ENCODE measurements around the gene KLF16. TPM values are rescaled to one million over a fixed set of nuclear protein-coding genes. Genes with fewer than 3 reads are reported as not detected.

Gene KLF16
- total and polyA plus RNA-seq, 2 experiments from 2014 or later, result 6.4 to 16.0 TPM

DNA sequence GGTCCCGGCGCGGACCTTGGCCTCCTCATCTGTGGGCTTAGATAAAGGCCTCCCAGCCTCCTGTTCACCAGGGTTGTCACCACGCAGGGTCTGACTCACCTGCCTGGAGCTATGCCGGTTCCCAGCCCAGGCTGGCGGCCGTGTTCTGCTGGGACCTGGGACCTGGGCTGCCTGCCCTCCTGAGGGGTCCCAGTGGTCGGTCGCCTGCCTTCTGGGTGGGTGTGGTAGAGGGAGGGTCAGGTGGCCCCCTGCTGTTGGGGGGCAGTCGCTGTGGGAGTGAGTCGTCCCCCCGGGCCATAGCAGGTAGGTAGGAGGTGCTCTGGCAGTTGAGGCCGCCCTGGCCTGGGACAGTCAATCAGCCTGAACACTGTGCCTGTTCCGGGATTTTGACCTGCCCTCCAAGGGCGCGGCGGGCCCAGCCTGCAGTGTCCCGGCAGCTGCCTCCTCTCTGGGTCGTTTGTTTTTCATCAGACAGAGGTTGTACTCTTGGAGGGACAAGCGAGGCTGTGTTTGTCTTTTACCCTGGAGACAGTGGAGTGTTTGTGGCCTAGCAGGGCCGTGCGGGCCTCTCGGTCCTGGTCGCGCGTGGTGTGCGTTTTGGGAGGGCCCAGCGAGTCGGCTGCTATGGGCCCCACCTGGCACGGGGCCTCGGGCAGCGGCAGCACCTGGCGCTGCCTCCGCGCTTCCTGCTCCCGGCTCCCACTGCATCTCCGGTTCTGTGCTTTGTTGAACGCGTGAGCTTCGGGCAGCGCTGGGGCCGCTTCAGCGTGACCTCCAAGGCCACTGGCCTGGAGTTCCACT is 44.4 kb upstream of the KLF16 start:
- Histone ChIP-seq H3K4me2 (peak overlapping the region; percentile 65), H3K9me2 (replicated peaks; ENCODE audit: insufficient read depth) (no peaks in the 10 kb centered on the region)

DNA sequence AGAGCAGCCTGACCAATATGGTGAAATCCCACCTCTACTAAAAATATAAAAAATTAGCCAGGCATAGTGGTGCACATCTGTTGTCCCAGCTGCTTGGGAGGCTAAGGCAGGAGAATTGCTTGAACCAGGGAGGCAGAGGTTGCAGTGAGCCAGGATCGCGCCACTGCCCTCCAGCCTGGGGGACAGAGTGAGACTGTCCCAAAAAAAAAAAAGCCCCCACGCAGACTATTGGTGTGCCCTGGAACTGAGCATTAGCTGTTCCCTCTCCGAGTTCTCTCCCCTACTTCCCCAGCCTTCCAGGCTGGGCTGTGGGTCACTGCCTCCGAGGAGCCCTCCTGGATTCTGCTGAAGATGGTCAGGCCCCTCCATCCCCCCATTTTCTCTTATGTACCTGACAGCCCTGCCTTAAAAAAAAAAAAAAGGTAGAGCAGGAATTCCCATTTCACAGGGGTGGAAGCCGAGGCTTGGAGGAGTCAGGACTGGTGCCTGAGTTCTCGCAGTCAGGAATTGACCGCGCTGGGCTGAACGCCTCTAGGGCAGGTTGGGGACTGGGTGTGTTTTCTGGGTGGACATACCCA is 43.7 kb upstream of the KLF16 start:
- H3K27ac ChIP-seq, result peak overlapping the region; percentile 88
- H4K20me1 ChIP-seq (ENCODE audit: insufficient read depth, poor library complexity, severe bottlenecking), result peaks cover 30% of the 10 kb centered on the region
- peaks cover 15% of the 10 kb centered on the region for H3K4me1 ChIP-seq (ENCODE audit: insufficient read depth)
- H3K79me2 ChIP-seq, result peaks cover 65% of the 10 kb centered on the region
- no peak overlapping the region for H3K4me3 ChIP-seq
- H3K9me2 ChIP-seq (replicated peaks; ENCODE audit: insufficient read depth), result no peaks in the 10 kb centered on the region
- no peaks in the 10 kb centered on the region for H3K27me3 ChIP-seq
- peak overlapping the region; percentile 65 for H3K4me2 ChIP-seq
- TF ChIP-seq EZH2phosphoT487 (IDR thresholded peaks at IDR 0.05; ENCODE audit: low read depth, severe bottlenecking, unreplicated experiment) (no peak), EZH2 (IDR thresholded peaks at IDR 0.05; ENCODE audit: borderline replicate concordance) (no peak)
- H3K36me3 ChIP-seq (replicated peaks; ENCODE audit: insufficient read depth, low read depth), result no peaks in the 10 kb centered on the region
- DNase-seq (ENCODE audit: low spot score), result no peak
- no peak overlapping the region for H2AFZ ChIP-seq
- whole genome bisulfite sequencing (ENCODE audit: low lambda C conversion rate, missing lambda C conversion rate), result 95% methylated on average over 10 of the region's 10 CpGs
- H3K9me3 ChIP-seq (ENCODE audit: low read depth), result no peaks in the 10 kb centered on the region

More for the DNA sequence above, 44.4 kb upstream of the KLF16 start:
- Histone ChIP-seq H2AFZ (no peak overlapping the region), H3K36me3 (replicated peaks; ENCODE audit: insufficient read depth, low read depth) (no peaks in the 10 kb centered on the region), H3K4me3 (no peak overlapping the region), H3K27me3 (no peaks in the 10 kb centered on the region), H3K27ac (peak overlapping the region; percentile 88), H4K20me1 (ENCODE audit: insufficient read depth, poor library complexity, severe bottlenecking) (peaks cover 31% of the 10 kb centered on the region), H3K79me2 (peaks cover 72% of the 10 kb centered on the region), H3K4me1 (ENCODE audit: insufficient read depth) (peaks cover 15% of the 10 kb centered on the region), H3K9me3 (ENCODE audit: low read depth) (no peaks in the 10 kb centered on the region)
- TF ChIP-seq EZH2 (IDR thresholded peaks at IDR 0.05; ENCODE audit: borderline replicate concordance), result no peak
- 80% methylated on average over 42 of the region's 43 CpGs for WGBS (ENCODE audit: low lambda C conversion rate, missing lambda C conversion rate)
- peak; percentile 73 for DNase-seq (ENCODE audit: low spot score)

DNA sequence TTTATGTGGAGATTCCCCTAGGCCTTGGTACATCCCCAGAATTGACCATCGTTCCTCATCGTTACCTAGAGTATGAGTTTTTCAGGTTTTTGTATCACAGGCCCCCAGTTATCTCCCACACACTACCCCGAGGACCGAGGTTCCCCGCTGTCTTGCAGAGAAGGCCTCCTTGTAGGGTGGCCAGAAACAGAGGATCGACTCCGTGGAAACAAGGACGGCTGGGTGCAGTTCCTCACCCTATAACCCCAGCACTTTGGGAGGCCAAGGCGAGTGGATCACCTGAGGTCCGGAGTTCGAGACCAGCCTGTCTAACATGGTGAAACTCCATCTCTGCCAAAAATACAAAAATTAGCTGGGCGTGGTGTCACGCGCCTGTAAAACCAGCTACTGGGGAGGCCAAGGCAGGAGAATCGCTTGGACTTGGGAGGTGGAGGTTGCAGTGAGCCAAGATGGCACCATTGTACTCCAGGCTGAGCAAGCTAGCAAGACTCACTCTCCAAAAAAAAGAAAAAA is 42.5 kb upstream of the KLF16 start:
- Histone ChIP-seq H3K4me2 (peak overlapping the region; percentile 94), H3K9me2 (replicated peaks; ENCODE audit: insufficient read depth) (no peaks in the 10 kb centered on the region), H3K9me3 (ENCODE audit: low read depth) (no peaks in the 10 kb centered on the region), H3K79me2 (peaks cover 54% of the 10 kb centered on the region), H3K27me3 (no peaks in the 10 kb centered on the region), H3K4me1 (ENCODE audit: insufficient read depth) (peaks cover 15% of the 10 kb centered on the region), H3K36me3 (replicated peaks; ENCODE audit: insufficient read depth, low read depth) (no peaks in the 10 kb centered on the region), H3K27ac (peak overlapping the region; percentile 89), H2AFZ (peak overlapping the region; percentile 53), H3K4me3 (peak overlapping the region; percentile 41), H4K20me1 (ENCODE audit: insufficient read depth, poor library complexity, severe bottlenecking) (peaks cover 27% of the 10 kb centered on the region)
- 86% methylated on average over 15 of the region's 15 CpGs for WGBS (ENCODE audit: low lambda C conversion rate, missing lambda C conversion rate)
- no peak for TF ChIP-seq EZH2phosphoT487 (IDR thresholded peaks at IDR 0.05; ENCODE audit: low read depth, severe bottlenecking, unreplicated experiment)
- no peak for TF ChIP-seq EZH2 (IDR thresholded peaks at IDR 0.05; ENCODE audit: borderline replicate concordance)
- TF ChIP-seq CTCF (IDR thresholded peaks at IDR 0.05; ENCODE audit: poor library complexity), result no peak
- no peak for DNase-seq (ENCODE audit: low spot score)

DNA sequence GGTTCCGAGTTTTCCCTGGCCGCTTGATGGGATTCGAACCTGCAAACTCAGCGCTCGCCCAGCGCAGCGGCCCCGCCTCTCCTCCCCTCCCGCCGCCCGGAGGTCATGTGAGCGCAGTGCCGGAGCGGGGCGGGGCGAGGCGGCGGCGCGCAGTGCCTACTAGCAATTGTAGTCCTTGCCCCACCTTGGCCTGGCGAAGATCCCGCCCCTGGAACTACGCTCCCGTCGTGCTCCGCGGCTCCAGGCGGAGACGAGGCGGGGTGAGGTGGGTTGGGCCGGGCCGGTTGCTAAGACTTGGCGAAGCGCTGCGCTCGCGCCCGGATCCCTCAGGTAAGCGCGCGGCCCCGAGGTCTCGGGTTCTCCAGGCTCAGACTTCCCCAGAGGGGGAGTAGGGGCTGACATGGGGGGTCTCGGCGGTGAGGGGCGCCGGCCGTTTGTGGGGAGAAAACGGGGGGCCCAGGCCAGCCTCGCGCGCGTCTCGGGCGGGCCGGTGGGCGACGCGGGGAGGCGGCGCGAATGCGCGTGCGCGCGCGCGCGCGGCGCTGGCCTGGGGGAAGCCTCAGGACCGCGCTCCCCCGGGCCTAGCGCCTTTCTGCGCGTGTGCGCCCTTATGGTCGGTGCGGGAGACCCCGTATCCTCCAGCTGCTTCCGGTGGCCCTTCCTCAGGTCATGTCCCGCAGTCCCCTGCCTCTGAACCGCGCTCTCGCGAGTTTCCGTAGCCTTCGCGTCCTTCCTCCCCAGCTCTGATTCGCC is 41.9 kb upstream of the KLF16 start, which contains the start of the genes ADAT3 and SCAMP4:
Gene ADAT3, plus strand, starts transcription at position 290 of the 753 bp plus-strand sequence. CDS start 6,649 bp downstream, outside the sequence.
Gene SCAMP4, plus strand, starts transcription at position 290 of the 753 bp plus-strand sequence. CDS start 9,621 bp downstream, outside the sequence.
- H2AFZ ChIP-seq, result peak within 1 kb of the TSS; percentile 53
- no peaks in the 10 kb centered on the region for H3K9me2 ChIP-seq (replicated peaks; ENCODE audit: insufficient read depth)
- peak within 1 kb of the TSS; percentile 41 for H3K4me3 ChIP-seq
- no peaks in the 10 kb centered on the region for H3K9me3 ChIP-seq (ENCODE audit: low read depth)
- DNase-seq (ENCODE audit: low spot score), result peak; percentile 99
- H3K79me2 ChIP-seq, result peaks cover 47% of the 10 kb centered on the region
- WGBS (ENCODE audit: low lambda C conversion rate, missing lambda C conversion rate), result 3% methylated on average over 63 of the region's 92 CpGs
- H3K27me3 ChIP-seq, result no peaks in the 10 kb centered on the region
- peak within 1 kb of the TSS; percentile 89 for H3K27ac ChIP-seq
- peak within 1 kb of the TSS; percentile 94 for H3K4me2 ChIP-seq
- H4K20me1 ChIP-seq (ENCODE audit: insufficient read depth, poor library complexity, severe bottlenecking), result peaks cover 23% of the 10 kb centered on the region
- no peaks in the 10 kb centered on the region for H3K36me3 ChIP-seq (replicated peaks; ENCODE audit: insufficient read depth, low read depth)
- peaks cover 15% of the 10 kb centered on the region for H3K4me1 ChIP-seq (ENCODE audit: insufficient read depth)
- TF ChIP-seq EZH2phosphoT487 (IDR thresholded peaks at IDR 0.05; ENCODE audit: low read depth, severe bottlenecking, unreplicated experiment), result no peak

All from hepatocyte (in vitro differentiated cells).